ENCODE data around the gene TMEM41B.
A peak's percentile ranks its signal among the peaks of the same experiment; 100 is the strongest.
"Not testable (repeated sequence)": the region's sequence is repeated elsewhere in the genome, so short reads cannot be mapped to it uniquely, and the experiment has no call there.

The TMEM41B gene

GRCh38 chr11:9304178-9304577 lies 10.2 kb downstream of the TMEM41B start:
- DNase-seq = no peak

GRCh38 chr11:9302448-9302847 lies 11.9 kb downstream of the TMEM41B start:
- no peak for DNase-seq

DNA sequence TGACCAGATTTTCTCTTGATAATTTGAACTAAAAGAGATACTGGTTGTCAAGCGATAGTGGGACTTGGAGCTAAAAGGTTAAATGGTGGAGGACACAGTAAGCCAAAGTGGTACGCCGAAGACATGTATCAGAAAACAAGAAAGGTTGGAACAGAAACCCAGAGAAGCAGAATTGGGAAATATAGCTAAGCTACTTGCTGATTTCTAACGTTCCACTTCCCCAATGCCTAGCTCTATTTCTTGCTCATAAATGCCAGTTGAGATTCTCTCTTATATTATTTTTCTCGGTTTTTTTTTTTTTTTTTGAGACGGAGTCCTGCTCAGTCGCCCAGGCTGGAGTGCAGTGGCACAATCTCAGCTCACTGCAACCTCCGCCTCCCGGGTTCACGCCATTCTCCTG lies 12.7 kb downstream of the TMEM41B start:
- no peak for DNase-seq

- DNase-seq = no peak
Observed at GRCh38 chr11:9293646-9294045, 20.7 kb downstream of the TMEM41B start.

DNA sequence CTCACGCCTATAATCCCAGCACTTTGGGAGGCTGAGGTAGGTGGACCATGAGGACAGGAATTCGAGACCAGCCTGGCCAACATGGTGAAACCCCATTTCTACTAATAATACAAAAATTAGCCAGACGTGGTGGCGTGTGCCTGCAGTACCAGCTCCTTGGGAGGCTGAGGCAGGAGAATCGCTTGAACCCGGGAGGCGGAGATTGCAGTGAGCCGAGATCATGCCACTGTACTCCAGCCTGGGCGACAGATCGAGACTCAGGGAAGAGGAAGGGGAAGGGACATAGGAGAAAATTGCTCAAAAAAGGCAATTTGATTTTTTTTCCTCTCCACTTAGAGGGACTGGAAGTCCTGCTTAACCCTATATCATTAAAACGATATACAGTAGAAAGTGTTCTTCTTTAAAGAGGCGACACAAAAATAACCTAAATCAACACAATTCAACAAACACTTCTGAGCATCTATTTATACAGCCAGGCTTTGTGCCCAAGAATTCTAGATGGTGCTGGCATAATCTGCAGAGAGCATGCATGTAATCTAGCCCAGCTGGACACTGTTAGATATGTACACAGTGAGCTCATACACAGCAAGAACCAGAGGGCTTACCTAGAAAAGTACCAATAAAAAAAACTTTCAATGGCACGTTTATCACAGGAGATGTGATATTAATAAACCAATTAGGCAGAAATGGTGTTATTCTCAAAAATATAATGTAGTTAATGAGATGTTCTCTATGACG lies 28.4 kb downstream of the TMEM41B start:
- DNase-seq = no peak

DNA sequence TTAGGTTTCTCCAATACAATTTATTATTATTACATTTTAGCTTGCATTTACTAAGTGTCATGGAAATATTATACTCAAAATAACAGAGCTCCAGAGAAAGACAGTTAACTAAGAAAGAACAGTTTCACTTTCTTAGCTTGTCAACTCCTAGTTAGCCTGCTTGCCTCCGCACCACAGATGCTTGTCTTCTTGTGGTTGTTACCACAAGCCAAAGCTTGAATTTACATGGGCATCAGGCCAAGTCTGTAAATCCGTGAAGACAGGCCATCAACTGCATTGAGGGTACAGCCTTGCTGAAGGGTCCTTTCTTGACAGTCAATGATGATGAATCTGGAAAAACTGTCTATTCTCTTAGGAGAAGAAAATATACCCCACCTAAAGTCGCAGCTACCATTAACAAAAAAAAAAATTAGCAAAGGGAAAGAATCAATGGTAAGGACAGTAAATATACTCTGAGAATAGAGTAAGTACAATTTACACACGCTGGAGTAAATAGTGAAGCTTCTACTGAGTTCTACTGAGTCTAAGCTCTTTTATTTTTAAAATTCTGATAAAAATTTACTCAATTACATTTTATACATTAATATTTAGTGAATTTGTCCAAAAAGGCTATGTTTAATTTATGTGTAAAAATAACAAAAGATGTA lies 33.6 kb downstream of the TMEM41B start:
- peak; percentile 79 for DNase-seq

- DNase-seq = no peak
Observed at GRCh38 chr11:9277176-9277575, 37.2 kb downstream of the TMEM41B start.

- no peak for DNase-seq
Observed at GRCh38 chr11:9276571-9276970, 37.8 kb downstream of the TMEM41B start.

DNA sequence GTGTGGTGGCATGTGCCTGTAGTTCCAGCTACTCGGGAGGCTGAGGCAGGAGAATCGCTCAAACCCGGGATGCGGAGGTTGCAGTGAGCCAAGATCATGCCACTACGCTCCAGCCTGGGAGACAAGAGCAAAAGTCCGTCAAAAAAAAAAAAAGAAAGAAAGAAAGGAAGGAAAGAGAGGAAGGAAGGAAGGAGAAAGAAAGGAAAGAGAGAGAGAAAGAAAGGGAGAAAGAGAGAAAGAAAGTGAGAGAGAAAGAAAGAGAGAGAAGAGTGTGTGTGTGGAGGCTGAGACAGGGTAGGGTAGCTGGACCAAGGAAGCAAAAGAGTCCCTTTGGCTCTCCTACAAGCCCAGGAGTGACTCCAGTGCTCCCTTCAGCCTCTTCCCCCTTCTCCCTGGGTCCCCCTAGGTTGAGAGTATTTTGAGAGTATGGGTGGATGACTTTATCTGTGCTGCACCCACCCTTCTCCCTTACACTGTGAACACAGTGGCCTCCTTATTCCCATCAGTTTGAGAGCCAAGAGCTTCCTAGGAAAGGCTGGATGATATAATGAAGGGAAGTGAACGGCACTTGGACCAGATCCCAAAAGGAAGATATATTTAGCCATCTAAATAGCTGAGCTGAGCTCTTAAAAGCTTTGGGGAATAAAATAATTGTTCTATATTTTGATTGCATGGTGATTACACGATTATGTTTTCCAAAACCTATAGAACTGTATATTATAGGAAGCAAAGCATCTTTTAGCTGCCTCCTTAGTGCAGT lies 39.7 kb downstream of the TMEM41B start:
- no peak for DNase-seq

GRCh38 chr11:9273376-9274336 lies 40.7 kb downstream of the TMEM41B start:
- DNase-seq = peak; percentile 30

DNA sequence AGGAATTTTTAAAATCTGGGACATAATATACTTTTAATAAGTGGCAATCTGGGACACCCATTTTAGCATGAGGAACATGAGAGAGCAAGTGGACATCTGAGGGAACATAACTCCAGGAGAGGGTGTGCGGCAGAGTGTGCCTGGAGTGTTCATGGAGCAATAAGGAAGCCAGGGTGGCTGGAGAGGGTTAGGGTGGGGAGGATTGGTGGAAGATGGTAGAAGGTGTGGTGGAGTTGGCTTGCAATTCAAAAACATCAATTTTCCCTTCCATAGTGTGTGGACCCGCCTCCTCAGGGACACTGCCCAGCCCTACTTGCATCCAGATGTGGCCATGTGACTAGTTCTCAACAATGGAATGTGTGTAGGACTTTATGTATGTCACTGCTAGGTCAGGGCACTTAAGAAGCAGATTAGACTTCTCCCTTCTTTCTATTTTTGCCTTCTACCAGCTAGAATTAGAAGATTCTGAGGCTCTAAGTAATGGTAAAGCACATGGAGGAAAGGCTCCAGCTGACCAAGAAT lies 44.8 kb downstream of the TMEM41B start:
- DNase-seq = no peak

DNA sequence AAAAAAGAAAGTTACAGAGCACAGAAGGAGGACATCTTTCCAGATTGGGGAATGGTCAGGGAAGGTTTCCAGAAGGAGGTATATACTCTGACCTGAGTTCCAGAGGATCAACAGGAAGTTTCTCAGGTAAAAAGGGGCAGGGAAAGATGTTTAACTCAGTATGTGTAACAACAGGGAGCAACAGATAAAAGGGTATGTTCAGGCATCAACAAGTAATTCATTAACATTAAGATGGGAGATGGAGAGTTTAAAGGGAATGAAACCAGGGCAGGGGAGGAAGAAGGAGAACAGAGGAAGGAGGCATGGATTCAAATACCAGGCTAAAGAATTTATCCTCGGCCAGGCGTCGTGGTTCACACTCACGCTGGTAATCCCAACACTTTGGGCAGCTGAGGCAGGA lies 46.7 kb downstream of the TMEM41B start:
- DNase-seq = no peak

GRCh38 chr11:9266926-9267325 lies 47.5 kb downstream of the TMEM41B start:
- no peak for DNase-seq

GRCh38 chr11:9266132-9266736 lies 48.2 kb downstream of the TMEM41B start:
- DNase-seq = no peak

- peak; percentile 72 for DNase-seq
Observed at GRCh38 chr11:9265211-9266131, 48.9 kb downstream of the TMEM41B start, which contains the start of gene DENND5A. Gene DENND5A, minus strand, starts transcription at chr11:9265350. Its CDS starts 281 bp downstream, at chr11:9265069.

DNA sequence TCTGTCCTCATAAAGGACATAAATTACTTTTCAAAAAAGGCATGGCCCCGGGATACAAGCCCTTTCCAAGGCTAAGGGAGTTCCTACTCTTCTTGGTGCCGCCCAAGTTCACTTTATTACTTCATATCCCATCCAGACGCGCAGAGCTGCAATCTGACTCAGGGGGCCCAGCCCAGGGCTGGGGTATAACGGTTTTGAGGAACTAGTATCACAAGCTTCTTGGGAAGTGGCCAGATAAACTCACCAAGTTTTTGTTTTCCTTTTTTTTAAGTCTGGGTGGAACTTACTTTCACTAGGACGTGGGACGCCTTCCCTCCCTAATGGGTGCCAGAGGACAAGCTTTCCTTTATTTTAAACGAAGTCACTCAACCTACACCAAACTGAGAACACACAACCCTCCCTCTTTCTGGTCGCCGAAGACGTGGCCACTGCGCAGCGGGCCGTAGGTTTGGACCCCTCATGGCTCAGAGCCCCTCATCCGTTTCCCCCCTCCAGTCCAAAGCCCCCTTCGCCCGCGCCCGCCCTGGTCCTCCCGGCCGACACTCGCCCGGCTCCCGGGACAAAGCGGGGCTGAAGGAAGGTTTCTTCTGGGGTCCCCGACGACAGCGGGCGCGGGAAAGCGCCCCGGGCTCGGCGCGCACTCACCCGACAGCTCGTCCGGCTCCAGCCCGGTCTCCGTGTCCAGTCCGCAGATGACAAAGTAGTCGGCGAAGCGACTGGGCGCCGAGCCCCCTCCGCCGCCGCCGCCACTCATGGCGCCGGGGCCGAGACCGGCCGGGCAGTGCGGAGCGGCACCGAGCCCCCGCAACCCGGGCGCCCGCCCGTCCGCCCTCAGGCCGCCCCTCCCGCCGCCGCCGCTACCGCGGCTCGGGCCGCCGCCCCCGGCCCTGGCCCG lies 49.8 kb downstream of the TMEM41B start:
- peak; percentile 58 for DNase-seq

- peak; percentile 87 for DNase-seq
Observed at GRCh38 chr11:9263840-9264315, 50.5 kb downstream of the TMEM41B start.

DNA sequence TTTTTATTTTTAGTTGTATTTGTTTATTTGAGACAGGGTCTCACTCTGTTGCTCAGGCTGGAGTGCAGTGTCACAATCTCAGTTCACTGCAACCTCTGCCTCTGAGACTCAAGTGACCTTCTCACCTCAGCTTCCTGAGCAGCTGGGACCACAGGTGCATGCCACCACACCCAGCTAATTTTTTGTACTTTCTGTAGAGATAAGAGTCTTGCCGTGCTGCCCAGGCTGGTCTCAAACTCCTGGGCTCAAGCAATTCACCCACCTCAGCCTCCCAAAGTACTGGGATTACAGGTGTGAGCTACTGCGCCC lies 53.6 kb downstream of the TMEM41B start:
- not testable (repeated sequence) for DNase-seq

DNA sequence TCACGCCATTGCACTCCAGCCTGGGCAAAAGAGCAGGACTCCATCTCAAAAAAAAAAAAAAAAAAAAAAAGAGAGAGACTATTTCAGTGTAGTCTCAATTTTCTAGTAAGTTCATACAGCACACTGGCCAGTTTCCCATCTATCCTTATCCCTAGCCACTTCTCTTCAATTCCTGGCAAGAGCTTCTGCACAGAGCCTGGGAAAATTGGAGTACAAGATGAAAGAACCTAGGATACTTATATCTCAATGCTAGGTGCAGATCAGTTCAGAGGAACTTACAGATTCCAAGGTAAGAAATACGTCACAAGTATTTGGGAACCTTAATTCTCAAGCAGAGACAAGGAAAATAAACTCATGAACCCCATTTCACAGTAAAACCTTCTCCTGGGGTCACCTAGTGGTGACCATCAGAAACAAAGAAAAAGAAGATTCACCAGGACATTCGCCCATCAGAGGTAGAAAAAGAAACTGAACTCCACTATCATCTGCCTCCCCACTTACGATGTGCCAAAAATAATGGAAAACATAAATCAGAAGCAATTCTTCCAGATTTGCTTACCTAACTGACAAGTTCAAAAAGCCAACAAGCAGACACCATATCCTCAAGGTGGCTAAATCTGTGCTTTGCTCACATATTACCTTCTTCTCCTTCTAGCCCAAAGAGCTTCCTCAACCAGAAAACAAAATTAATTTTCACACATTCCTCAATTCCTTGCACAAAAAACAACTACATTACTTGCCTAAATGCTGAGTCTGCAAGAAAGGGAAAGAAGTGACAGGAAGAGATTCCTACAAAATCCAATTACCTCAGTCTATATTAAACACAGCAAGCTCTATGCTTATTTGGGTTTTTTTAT lies 54.2 kb downstream of the TMEM41B start:
- no peak for DNase-seq

All from activated CD4-positive, alpha-beta T cell treated with anti-CD3 and anti-CD28 coated beads, Interleukin-10, Interleukin-2, amounts not matched to agents 100 ng/mL and 50 ng/mL, durations not matched to agents 16 hours and 8 hours (primary cell).